ENCODE measurements around the gene GYG1.

The GYG1 gene

GRCh38 chr3:148991219-148992026 lies at the start of gene GYG1:
TSS of gene GYG1 (plus strand) at chr3:148991540. CDS start at chr3:148991641, 101 bp downstream.
- Histone ChIP-seq H3K27ac (peak within 1 kb of the TSS; percentile 70), H3K27me3 (replicated peaks) (no peaks in the 10 kb centered on the region), H3K36me3 (replicated peaks) (peaks cover 11% of the 10 kb centered on the region), H3K4me3 (ENCODE audit: low read depth, low read length) (peak within 1 kb of the TSS; percentile 69)
- TF ChIP-seq CTCF (IDR thresholded peaks at IDR 0.05; ENCODE audit: low read depth, low read length, missing control alignments), result peak; percentile 23
- peak; percentile 46 for DNase-seq
- in situ Hi-C loops (cut with HindIII; ENCODE audit: low pct_ligation_motif_present, low sequenced_read_pairs), result no loop called here

GRCh38 chr3:148943506-148944205 lies 47.7 kb upstream of the GYG1 start:
- H3K4me3 ChIP-seq (ENCODE audit: low read depth, low read length), result no peak overlapping the region
- peak; percentile 86 for DNase-seq
- H3K27ac ChIP-seq, result no peak overlapping the region

GRCh38 chr3:148945116-148945515 lies 46.2 kb upstream of the GYG1 start:
- DNase-seq, result no peak
- Histone ChIP-seq H3K27ac (no peak overlapping the region), H3K4me3 (ENCODE audit: low read depth, low read length) (no peak overlapping the region), H3K36me3 (replicated peaks) (no peaks in the 10 kb centered on the region), H3K27me3 (replicated peaks) (no peaks in the 10 kb centered on the region)
- no peak for TF ChIP-seq CTCF (IDR thresholded peaks at IDR 0.05; ENCODE audit: low read depth, low read length, missing control alignments)
- in situ Hi-C loops (cut with HindIII; ENCODE audit: low pct_ligation_motif_present, low sequenced_read_pairs), result no loop called here

More at GRCh38 chr3:148943506-148944205, 47.7 kb upstream of the GYG1 start:
- H3K27me3 ChIP-seq (replicated peaks), result no peaks in the 10 kb centered on the region
- no peaks in the 10 kb centered on the region for H3K36me3 ChIP-seq (replicated peaks)
- TF ChIP-seq CTCF (IDR thresholded peaks at IDR 0.05; ENCODE audit: low read depth, low read length, missing control alignments), result peak; percentile 67
- in situ Hi-C loops (cut with HindIII; ENCODE audit: low pct_ligation_motif_present, low sequenced_read_pairs), result no loop called here

GRCh38 chr3:148948913-148949657 lies 42.3 kb upstream of the GYG1 start:
- no peak for DNase-seq
- Histone ChIP-seq H3K36me3 (replicated peaks) (no peaks in the 10 kb centered on the region), H3K27me3 (replicated peaks) (no peaks in the 10 kb centered on the region), H3K27ac (no peak overlapping the region), H3K4me3 (ENCODE audit: low read depth, low read length) (no peak overlapping the region)
- in situ Hi-C loops (cut with HindIII; ENCODE audit: low pct_ligation_motif_present, low sequenced_read_pairs), result no loop called here
- TF ChIP-seq CTCF (IDR thresholded peaks at IDR 0.05; ENCODE audit: low read depth, low read length, missing control alignments), result no peak

GRCh38 chr3:148950806-148951205 lies 40.5 kb upstream of the GYG1 start:
- in situ Hi-C loops (cut with HindIII; ENCODE audit: low pct_ligation_motif_present, low sequenced_read_pairs), result loop anchor here (25.0 kb wide), 1 partner anchor 336 kb away; no protein-coding TSS in a partner anchor

More at GRCh38 chr3:148950806-148951205, 40.5 kb upstream of the GYG1 start:
- Histone ChIP-seq H3K36me3 (replicated peaks) (no peaks in the 10 kb centered on the region), H3K4me3 (ENCODE audit: low read depth, low read length) (no peak overlapping the region), H3K27ac (no peak overlapping the region), H3K27me3 (replicated peaks) (no peaks in the 10 kb centered on the region)
- peak; percentile 49 for TF ChIP-seq CTCF (IDR thresholded peaks at IDR 0.05; ENCODE audit: low read depth, low read length, missing control alignments)
- DNase-seq, result no peak

Measured in brain microvascular endothelial cell (primary cell).